NCI-H2107 treated with DMSO at 0.1 percent for 48 hours (cell line): ENCODE results near the gene TUT4.
A peak's percentile ranks its signal among the peaks of the same experiment; 100 is the strongest.
"Not testable (repeated sequence)": the region's sequence is repeated elsewhere in the genome, so short reads cannot be mapped to it uniquely, and the experiment has no call there.

Source experiments
- DNase-seq: peaks from one replicate; lab custom pipeline; 2025; ENCODE audit not compliant: unreplicated experiment; lab: John Stamatoyannopoulos, UW

The TUT4 gene, protein sequence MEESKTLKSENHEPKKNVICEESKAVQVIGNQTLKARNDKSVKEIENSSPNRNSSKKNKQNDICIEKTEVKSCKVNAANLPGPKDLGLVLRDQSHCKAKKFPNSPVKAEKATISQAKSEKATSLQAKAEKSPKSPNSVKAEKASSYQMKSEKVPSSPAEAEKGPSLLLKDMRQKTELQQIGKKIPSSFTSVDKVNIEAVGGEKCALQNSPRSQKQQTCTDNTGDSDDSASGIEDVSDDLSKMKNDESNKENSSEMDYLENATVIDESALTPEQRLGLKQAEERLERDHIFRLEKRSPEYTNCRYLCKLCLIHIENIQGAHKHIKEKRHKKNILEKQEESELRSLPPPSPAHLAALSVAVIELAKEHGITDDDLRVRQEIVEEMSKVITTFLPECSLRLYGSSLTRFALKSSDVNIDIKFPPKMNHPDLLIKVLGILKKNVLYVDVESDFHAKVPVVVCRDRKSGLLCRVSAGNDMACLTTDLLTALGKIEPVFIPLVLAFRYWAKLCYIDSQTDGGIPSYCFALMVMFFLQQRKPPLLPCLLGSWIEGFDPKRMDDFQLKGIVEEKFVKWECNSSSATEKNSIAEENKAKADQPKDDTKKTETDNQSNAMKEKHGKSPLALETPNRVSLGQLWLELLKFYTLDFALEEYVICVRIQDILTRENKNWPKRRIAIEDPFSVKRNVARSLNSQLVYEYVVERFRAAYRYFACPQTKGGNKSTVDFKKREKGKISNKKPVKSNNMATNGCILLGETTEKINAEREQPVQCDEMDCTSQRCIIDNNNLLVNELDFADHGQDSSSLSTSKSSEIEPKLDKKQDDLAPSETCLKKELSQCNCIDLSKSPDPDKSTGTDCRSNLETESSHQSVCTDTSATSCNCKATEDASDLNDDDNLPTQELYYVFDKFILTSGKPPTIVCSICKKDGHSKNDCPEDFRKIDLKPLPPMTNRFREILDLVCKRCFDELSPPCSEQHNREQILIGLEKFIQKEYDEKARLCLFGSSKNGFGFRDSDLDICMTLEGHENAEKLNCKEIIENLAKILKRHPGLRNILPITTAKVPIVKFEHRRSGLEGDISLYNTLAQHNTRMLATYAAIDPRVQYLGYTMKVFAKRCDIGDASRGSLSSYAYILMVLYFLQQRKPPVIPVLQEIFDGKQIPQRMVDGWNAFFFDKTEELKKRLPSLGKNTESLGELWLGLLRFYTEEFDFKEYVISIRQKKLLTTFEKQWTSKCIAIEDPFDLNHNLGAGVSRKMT (N-terminal part only)

DNA sequence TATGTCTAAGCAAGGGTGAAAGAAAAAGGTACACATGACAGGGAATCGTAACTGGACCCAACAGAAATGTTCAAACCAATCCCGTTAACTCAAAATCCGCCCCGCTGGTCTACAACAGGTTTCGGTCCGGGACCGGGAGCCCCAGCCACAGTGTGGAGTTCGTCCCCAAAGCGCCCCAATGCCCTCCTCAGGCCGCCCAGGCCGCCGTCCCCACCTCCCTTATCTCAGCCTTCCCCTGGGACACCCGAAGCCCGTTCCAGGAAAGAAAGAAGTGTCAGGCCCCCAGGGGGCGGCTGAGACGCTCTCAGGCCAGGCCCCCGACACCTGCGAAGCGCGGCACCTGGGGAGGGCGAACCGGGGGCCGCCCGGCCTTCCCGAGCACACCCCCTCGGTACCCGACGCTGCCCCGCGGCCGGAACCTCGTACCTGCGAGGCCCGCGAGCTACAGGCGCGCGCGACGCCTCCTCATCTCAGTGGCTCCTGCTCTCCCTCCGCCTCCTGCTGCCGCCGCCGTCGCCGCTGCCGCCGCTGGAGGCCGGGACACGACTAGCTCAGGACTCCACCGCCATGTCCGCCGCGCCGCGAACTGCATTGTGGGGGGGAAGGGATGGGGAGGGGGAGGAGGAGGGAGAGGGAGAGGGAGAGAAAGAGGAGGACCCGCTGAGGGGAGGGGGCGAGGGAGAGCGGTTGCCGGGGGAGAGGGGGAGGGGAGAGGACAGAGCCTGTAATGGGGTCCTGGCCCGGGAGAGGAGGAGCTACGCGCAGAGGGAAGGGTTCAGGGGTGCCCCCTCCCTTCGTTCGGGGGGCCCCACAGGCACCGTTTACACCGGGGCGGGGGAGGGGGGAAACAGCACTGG, at the start of gene TUT4:
TSS of gene TUT4 (minus strand) at position 588 of the 857 bp plus-strand sequence. CDS start 26,812 bp downstream, outside the sequence.
- peak; percentile 71 for DNase-seq

DNA sequence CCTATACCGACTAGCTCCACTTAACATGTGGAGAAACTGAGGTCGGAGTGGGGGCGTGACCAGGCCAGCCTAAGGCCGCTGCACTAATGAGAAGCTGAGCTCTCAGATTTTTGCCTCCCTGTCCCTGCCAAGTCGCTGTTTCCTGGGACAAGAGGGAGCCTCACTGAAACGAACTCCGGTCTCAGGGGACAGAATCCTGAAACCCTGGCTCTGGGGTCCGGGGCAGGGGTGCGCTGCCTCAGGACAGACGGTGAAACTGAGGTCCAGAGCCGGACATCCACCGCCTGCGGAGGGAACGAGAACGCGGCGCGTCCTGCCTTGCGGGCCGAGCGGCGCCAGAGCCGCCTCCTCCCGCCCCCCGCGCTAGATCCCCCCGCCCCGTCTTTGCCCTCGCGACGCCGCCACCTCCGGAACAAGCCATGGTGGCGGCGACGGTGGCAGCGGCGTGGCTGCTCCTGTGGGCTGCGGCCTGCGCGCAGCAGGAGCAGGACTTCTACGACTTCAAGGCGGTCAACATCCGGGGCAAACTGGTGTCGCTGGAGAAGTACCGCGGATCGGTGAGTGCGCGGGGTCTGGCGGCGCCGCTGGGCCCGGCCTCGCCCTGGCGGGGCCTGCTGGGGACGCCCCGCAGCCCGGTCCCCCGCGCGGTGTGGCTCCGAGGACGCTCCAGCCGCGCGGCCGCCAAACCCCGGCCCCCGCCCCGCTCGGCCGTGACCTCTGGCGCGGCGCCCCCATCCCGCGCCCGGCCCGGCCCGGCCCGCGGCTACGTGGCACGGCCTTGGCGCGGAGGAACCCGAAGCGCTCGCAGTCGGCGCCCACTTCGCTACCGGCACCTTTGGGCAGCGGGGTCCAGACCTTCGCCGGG, 49.3 kb upstream of the TUT4 start, which contains the start of gene GPX7:
TSS of gene GPX7 (plus strand) at position 381 of the 865 bp plus-strand sequence. CDS start at position 420, 39 bp downstream.
- DNase-seq: no peak

DNA sequence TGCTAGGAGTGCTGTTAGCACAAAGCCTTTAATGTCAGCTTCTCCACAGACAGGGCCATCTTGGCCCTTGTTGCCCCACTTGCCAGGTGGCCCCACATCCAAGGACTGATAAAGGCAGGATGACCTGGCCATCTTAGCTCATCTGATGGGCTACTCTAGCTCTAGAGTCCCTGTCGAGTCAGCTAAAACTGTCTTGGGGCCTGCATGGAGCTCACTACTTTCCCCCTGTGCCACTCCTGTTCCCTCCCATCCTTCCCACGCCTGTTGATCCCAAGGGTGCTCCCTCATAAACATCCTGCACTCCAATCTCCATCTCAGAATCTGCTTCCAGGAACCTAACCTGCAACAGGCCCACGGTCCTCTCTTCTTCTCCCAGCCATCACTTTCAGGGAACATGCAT, 48.6 kb upstream of the TUT4 start:
- no peak for DNase-seq

DNA sequence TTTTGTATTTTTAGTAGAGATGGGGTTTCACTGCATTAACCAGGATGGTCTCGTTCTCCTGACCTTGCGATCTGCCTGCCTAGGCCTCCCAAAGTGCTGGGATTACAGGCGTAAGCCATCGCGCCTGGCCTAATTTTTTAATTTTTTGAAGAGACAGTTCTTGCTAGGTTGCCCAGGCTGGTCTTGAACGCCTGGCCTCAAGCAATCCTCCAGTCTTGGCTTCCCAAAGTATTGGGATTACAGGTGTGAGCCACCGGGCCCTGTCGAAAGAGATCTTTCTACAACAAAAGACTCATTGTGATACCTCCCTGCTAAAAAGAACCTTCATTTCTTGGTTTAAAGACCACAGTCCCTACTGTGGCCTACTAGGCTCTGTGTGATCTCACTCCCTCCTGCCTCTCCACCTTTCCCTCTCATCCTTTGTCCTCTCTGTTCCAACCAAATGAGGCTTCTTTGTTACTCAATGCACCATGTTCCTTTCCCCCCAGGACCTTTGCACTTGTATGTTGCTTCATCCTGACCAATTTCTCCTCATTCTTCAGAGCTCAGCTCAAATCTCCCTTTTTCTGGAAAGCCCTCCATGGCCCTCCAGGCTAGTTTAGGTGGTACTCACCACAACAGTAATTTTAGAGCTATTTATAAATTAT, 47.8 kb upstream of the TUT4 start:
- DNase-seq: no peak

DNA sequence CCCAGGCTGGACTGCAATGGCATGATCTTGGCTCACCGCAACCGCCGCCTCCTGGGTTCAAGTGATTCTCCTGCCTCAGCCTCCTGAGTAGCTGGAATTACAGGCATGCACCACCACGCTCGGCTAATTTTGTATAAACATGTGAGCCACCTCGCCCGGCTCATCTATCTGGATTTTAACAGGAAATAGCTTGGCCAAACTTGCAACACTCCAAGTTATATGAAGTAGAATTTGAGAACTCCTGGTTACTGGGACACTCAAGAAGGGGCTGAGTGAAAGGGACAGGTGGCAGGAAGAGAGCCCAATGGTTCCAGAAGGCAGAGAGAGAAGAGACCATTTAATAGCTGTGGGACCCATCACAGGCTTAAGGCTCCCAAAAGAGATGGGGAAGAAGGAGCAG, 46.3 kb upstream of the TUT4 start:
- no peak for DNase-seq

DNA sequence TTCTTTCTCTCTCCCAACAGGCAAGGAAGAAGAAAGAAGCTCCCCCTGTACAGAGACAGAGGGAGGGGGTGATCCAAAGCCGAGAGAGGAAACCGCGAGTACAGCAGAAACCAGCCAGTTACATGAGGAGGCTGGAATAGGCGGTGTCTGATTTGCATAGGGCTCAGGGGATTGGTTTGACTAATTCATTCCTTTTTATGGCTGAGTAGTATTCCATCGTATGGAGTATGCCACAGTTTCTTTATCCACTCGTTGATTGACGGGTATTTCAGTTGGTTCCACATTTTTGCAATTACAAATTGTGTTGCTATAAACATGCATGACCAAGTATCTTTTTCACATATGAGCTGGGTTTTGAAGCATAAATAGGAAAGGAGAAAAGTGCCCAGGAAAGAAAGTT, 45.8 kb upstream of the TUT4 start:
- DNase-seq: no peak

DNA sequence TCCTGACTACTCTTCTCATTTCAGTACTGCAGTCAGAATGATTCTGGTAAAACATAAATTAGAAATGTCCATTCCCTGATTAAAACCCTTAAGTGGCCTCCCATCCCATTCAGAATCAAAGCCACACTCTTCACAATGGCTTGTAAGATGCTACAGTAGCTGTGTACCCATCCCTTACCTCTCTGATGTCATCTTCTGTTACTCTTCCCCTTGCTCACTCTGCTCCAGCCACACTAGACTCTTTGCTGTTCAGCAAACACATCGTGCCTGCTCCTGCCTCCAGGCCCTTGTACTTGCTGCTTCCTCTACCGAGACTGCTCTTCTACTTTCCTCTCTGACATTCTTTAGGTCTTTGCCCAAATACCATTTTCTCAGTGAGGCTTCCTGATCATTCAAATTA, 45.0 kb upstream of the TUT4 start:
- DNase-seq: no peak

DNA sequence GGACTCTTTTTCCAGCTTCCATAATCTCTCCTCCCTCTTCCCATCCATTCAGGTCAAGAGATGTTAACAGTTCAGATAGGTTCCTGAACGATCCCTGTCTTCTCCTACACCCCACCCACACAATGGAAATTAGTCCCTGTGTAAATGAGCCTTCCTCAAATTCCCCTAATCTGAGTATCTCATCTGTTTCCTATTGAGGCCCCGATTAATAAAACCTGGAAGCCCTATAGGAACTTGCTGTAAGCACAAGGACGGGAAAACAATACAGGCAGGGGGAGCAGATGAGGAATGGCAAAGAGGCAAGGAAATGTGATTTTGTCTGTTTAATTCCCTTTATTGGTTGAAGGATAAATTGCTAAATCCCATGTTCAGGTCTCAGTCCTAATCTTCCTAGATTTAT, 42.2 kb upstream of the TUT4 start:
- no peak for DNase-seq

DNA sequence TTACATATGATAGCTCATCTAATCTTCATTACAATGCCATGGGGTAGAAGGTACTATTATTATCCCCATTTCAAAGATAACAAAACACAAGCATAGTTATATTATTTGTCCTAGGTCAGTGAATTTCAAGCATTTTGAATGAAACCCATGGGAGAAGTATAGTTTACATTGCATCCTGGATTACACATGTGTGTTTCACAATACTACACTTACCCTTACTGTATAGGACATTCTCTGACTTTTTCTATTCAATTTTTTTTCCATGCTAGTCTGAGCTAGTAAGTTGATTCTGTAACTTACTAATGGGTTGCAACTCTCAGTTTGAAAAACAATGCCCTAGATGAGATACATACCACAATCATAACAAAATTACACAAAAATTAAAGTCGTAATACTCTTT, 40.6 kb upstream of the TUT4 start:
- no peak for DNase-seq

DNA sequence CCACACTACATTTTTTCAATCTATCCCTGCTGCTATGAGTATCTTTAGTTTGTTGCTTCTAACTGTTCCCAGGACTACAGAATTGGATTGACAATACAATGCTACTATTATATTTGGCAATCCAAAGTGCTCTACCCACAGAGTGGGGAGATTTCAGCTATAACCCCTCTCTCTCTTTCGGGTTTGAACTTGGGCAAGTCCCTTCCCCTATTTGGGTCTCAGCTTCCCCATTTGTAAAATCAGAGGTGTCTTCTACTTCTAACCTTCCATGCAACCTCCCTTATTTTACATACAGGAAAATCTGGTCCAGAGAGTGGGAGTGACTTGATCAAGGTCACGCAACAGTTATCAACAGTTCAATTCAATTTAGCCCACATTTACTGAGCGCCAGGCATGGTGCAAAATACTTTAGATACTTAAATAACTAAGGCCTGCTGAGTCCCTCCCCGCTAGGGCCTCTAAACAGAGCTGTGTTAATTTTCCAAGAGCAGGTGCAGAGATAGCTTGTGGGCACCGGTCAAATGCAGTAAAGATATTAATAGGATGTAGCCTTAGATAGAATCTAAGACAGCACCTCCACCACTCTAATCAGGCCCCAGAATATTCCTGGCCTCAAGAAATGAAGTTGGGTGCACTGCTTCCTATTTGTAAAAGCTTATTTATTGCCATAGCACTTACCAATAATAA, 39.9 kb upstream of the TUT4 start:
- DNase-seq: no peak

DNA sequence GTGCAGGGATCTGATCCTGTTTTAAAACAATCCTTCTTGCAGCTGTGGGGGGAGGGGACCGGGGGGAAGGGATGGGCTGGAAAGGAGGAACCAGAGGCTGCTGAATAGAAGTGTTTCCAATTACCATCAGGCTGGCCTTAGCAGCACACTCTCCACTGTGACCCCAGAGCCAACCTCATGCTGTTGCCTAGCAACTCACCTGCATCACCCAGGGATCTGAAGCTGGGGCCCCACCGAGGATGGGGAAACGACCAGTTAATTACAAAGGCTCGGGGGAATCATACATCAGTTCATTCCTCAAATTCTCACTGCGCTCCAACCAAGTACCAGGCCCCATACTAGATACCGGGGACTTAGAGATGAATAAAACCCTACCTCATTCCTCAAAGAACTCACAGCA, 37.4 kb upstream of the TUT4 start:
- no peak for DNase-seq

DNA sequence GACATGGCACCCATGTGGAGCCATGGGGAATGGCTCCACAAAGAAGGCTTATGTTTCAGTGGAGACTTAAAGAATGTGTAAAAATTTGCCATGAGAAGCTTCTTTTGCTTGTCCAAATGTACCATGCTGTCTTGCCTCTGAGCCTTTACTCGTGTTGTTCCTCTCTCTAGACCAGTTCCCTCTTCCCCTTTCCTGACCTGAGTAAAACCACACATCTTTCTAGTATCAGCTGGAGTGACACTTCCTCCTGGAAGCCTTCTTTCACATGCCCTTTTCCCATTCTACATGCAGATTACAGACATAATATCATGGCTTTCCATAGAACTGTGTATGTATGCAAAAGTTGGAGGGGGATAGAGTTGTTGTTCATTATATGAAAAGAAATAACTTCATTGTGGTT, 35.6 kb upstream of the TUT4 start:
- no peak for DNase-seq

DNA sequence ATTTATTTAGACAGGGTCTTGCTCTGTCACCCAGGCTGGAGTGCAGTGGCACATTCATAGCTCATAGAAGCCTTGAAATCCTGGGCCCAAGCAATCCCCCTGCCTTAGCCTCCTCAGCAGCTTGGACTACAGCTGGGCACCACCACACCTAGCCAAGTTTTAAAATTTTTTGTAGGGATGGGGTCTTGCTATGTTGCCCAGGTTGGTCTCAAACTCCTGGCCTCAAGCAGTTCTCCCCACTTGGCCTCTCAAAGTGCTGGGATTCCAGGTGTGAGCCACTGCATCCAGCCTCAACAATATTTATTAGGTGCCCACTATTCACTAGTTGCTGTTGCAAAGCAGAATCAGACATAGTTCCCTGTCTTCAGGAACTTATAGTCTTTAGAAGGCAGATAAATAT, 35.1 kb upstream of the TUT4 start:
- DNase-seq: no peak

DNA sequence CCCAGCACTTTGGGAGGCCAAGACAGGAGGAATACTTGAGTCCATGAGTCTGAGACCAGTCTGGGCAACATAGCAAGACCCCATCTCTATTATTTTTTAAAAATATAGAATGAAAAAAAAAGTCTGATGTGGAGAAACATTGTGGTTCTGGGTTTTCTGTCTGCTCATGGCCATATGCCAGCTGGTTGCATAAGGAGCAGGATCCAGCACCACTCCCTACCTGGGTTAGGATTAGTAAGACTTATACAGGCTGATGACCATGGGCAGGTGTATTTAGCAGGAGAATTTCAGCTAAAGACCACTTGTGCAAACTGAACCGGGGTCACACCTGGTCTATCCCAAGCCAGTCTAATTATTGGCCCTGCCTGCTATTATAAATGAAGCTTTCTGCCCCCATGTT, 32.6 kb upstream of the TUT4 start:
- DNase-seq: no peak

DNA sequence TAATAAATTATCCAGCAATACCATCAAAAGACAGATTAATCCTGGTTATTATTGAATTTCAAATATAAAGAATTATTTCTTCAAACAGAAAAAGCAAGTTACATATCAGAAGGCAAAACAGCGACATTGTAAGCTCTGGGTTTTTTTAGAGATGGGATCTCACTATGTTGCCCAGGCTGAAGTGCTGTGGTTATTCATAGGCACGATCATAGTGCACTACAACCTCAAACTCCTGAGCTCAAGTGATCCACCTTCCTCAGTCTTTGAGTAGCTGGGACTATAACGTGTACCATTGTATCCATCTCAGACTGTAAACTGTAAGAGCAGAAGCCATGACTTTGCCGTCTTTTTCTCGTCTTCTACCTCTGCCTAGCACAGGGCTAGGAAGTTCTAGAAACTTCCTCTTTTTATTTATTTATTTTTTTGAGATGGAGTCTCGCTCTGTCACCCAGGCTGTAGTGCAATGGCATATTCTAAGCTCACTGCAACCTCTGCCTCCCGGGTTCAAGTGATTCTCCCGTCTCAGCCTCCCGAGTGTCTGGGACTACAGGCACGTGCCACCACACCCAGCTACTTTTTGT, 29.3 kb upstream of the TUT4 start:
- no peak for DNase-seq

DNA sequence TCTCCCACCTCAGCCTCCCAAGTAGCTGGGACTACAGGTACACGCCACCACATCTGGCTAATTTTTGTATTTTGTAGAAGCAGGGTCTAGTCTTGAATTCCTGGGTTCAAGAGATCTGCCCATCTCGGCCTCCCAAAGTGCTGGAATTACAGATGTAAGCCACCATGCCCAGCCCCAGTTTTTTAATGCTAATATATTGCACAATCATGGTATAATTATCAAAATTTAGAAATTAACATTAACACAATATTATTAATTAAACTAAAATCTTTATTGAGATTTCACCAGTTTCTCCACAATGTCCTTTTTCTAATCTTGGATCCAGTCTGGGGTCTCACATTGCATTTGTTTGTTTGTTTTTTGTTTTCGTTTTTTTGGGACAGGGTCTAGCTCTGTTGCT, 27.4 kb upstream of the TUT4 start:
- no peak for DNase-seq

DNA sequence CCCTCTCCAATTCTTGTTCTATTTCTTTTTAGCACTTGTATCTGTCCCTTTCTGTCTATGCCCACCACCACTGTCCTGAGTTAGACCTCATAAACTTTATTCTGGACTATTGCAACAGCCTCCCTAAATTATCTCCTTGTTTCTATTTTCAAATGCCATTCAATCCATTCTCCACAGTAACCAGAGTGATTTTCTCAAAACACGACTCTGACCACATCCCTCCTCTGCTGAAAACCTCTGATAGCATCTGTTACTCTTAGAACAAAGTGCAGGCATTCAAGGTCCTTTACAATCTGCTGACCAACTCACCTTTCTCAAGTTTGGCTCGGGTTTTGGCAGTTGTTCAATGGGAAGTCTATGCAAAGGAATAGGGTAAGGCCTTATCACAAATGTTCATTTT, 26.5 kb upstream of the TUT4 start:
- no peak for DNase-seq

DNA sequence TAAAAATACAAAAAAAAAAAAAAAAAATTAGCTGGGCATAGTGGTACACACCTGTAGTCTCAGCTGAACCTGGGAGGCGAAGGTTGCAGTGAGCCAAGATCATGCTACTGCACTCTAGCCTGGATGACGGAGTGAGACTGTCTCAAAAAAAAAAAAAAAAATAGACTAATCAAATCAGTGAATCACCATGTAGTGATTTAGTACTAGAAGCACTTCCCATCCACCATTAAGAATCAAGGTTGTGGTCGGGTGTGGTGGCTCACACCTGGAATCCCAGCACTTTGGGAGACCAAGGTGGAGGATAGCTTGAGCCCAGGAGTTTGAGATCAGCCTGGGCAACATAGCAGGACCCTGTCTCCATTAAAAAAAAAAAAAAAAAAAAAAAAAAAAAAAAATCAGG, 25.2 kb upstream of the TUT4 start:
- not testable (repeated sequence) for DNase-seq
